ENCODE results near the gene BLMH. TPM values are rescaled to one million over a fixed set of nuclear protein-coding genes. Genes with fewer than 3 reads are reported as not detected.

Gene BLMH
- total RNA-seq, 1 experiment from 2014 or later: 94.3 TPM

GRCh38 chr17:30220414-30220813, 71.3 kb downstream of the BLMH start:
- H3K27ac ChIP-seq (ENCODE audit: low read depth, low read length, poor library complexity, severe bottlenecking): no peak overlapping the region
- no peaks in the 10 kb centered on the region for H3K9me3 ChIP-seq (ENCODE audit: low read depth, low read length, poor library complexity, severe bottlenecking)
- H3K27me3 ChIP-seq (replicated peaks; ENCODE audit: insufficient read depth, low read depth, low read length, poor library complexity): no peaks in the 10 kb centered on the region
- no peak overlapping the region for H3K4me3 ChIP-seq (ENCODE audit: low read depth, low read length, poor library complexity, severe bottlenecking)
- TF ChIP-seq EZH2 (IDR thresholded peaks at IDR 0.05; ENCODE audit: borderline replicate concordance, low read depth, low read length, poor library complexity, severe bottlenecking) (no peak), CTCF (conservative IDR thresholded peaks at IDR 0.05; ENCODE audit: low read depth, low read length) (no peak)
- H3K4me1 ChIP-seq (ENCODE audit: insufficient read depth, low read length, poor library complexity, severe bottlenecking): no peaks in the 10 kb centered on the region
- ChIA-PET POLR2A (ENCODE audit: low non-redundant PET) (no interaction called here), CTCF (no interaction called here)
- BruUV-seq (replicated peaks): no TSS peak
- no peak for DNase-seq (ENCODE audit: low spot score)
- no peaks in the 10 kb centered on the region for H3K36me3 ChIP-seq (ENCODE audit: insufficient read depth, low read length, poor library complexity, severe bottlenecking)
- intact Hi-C loops (cut with micrococcal nuclease; ENCODE audit: unreplicated experiment): no loop called here

- ChIA-PET CTCF (no interaction called here), POLR2A (ENCODE audit: low non-redundant PET) (no interaction called here)
- BruUV-seq (replicated peaks): no TSS peak
- Histone ChIP-seq H3K4me3 (ENCODE audit: low read depth, low read length, poor library complexity, severe bottlenecking) (no peak overlapping the region), H3K27me3 (replicated peaks; ENCODE audit: insufficient read depth, low read depth, low read length, poor library complexity) (no peaks in the 10 kb centered on the region), H3K36me3 (ENCODE audit: insufficient read depth, low read length, poor library complexity, severe bottlenecking) (no peaks in the 10 kb centered on the region), H3K27ac (ENCODE audit: low read depth, low read length, poor library complexity, severe bottlenecking) (no peak overlapping the region), H3K9me3 (ENCODE audit: low read depth, low read length, poor library complexity, severe bottlenecking) (no peaks in the 10 kb centered on the region), H3K4me1 (ENCODE audit: insufficient read depth, low read length, poor library complexity, severe bottlenecking) (no peaks in the 10 kb centered on the region)
- intact Hi-C loops (cut with micrococcal nuclease; ENCODE audit: unreplicated experiment): no loop called here
- TF ChIP-seq CTCF (conservative IDR thresholded peaks at IDR 0.05; ENCODE audit: low read depth, low read length) (no peak), EZH2 (IDR thresholded peaks at IDR 0.05; ENCODE audit: borderline replicate concordance, low read depth, low read length, poor library complexity, severe bottlenecking) (no peak)
- DNase-seq (ENCODE audit: low spot score): no peak
These were observed 71.9 kb downstream of the BLMH start for GRCh38 chr17:30219833-30220232.

GRCh38 chr17:30219315-30219714, 72.4 kb downstream of the BLMH start:
- Histone ChIP-seq H3K36me3 (ENCODE audit: insufficient read depth, low read length, poor library complexity, severe bottlenecking) (no peaks in the 10 kb centered on the region), H3K4me1 (ENCODE audit: insufficient read depth, low read length, poor library complexity, severe bottlenecking) (no peaks in the 10 kb centered on the region), H3K27ac (ENCODE audit: low read depth, low read length, poor library complexity, severe bottlenecking) (no peak overlapping the region), H3K9me3 (ENCODE audit: low read depth, low read length, poor library complexity, severe bottlenecking) (no peaks in the 10 kb centered on the region), H3K4me3 (ENCODE audit: low read depth, low read length, poor library complexity, severe bottlenecking) (no peak overlapping the region), H3K27me3 (replicated peaks; ENCODE audit: insufficient read depth, low read depth, low read length, poor library complexity) (no peaks in the 10 kb centered on the region)
- intact Hi-C loops (cut with micrococcal nuclease; ENCODE audit: unreplicated experiment): no loop called here
- CTCF ChIA-PET: no interaction called here
- POLR2A ChIA-PET (ENCODE audit: low non-redundant PET): no interaction called here
- TF ChIP-seq EZH2 (IDR thresholded peaks at IDR 0.05; ENCODE audit: borderline replicate concordance, low read depth, low read length, poor library complexity, severe bottlenecking) (no peak), CTCF (conservative IDR thresholded peaks at IDR 0.05; ENCODE audit: low read depth, low read length) (no peak)
- DNase-seq (ENCODE audit: low spot score): no peak
- BruUV-seq (replicated peaks): no TSS peak

Data from A673 (cell line).